PFSK-1 (cell line): ENCODE data around the gene KIF20A.

Experiments
- FOXP2 ChIP-seq: optimal IDR thresholded peaks from 2 replicates; pipeline ENCODE3; 2011; ENCODE audit warnings: borderline replicate concordance, control low read depth, inconsistent platforms; ENCODE audit not compliant: insufficient read depth; ENCODE audit errors: extremely low read length, extremely low read depth
- POLR2AphosphoS5 ChIP-seq: IDR thresholded peaks from 2 replicates; pipeline ENCODE4 v1.6.1; 2012; ENCODE audit warnings: low read depth, mild to moderate bottlenecking, control low read depth, low read length, moderate library complexity
- SIN3A ChIP-seq: IDR thresholded peaks from 2 replicates; pipeline ENCODE4 v1.6.1; 2012; ENCODE audit warnings: mild to moderate bottlenecking, low read length, moderate library complexity, borderline replicate concordance; ENCODE audit not compliant: insufficient read depth
- TAF1 ChIP-seq: IDR thresholded peaks from 2 replicates; pipeline ENCODE4 v1.6.1; 2012; ENCODE audit warnings: low read length, control low read depth, borderline replicate concordance; ENCODE audit not compliant: insufficient read depth
- TF ChIP-seq, protein P1 (sequence below), 2 experiments: IDR thresholded peaks; 2 replicates each; pipeline versions ENCODE4 v1.6.1 to v1.8.0; 2011 to 2012; ENCODE audit warnings: low read depth in 2 of 2, low read length in 2 of 2, control low read depth in 1 of 2, inconsistent platforms in 1 of 2, mild to moderate bottlenecking in 1 of 2, moderate library complexity in 1 of 2; ENCODE audit not compliant: insufficient read depth in 1 of 2

Gene KIF20A

DNA sequence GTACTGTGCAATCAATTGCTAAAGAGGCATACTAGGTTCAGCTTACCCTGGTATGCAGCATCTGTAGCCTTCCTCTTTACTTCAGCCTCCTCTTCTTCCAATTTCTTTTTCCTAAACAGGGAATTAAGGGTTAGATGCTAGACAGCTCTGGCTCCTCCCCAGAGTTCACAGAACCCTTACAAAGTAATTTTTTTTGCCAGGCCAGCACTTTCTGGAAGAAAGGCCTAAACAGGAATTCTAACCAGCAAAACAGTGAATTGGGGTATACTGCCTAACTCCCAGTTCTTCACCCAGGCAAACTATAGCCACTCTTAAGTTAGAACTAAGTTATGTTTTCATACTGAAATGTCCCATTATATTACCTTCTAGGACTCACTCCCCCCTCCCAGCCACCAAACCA, 8.6 kb upstream of the KIF20A start:
- TF ChIP-seq SIN3A (no peak), FOXP2 (no peak), POLR2AphosphoS5 (no peak), TAF1 (no peak)
- TF ChIP-seq, protein P1, sequence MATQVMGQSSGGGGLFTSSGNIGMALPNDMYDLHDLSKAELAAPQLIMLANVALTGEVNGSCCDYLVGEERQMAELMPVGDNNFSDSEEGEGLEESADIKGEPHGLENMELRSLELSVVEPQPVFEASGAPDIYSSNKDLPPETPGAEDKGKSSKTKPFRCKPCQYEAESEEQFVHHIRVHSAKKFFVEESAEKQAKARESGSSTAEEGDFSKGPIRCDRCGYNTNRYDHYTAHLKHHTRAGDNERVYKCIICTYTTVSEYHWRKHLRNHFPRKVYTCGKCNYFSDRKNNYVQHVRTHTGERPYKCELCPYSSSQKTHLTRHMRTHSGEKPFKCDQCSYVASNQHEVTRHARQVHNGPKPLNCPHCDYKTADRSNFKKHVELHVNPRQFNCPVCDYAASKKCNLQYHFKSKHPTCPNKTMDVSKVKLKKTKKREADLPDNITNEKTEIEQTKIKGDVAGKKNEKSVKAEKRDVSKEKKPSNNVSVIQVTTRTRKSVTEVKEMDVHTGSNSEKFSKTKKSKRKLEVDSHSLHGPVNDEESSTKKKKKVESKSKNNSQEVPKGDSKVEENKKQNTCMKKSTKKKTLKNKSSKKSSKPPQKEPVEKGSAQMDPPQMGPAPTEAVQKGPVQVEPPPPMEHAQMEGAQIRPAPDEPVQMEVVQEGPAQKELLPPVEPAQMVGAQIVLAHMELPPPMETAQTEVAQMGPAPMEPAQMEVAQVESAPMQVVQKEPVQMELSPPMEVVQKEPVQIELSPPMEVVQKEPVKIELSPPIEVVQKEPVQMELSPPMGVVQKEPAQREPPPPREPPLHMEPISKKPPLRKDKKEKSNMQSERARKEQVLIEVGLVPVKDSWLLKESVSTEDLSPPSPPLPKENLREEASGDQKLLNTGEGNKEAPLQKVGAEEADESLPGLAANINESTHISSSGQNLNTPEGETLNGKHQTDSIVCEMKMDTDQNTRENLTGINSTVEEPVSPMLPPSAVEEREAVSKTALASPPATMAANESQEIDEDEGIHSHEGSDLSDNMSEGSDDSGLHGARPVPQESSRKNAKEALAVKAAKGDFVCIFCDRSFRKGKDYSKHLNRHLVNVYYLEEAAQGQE (IDR thresholded peaks at IDR 0.05; ENCODE audit: insufficient read depth in 1 of 2, low read depth in 2 of 2, low read length in 2 of 2) = no peak

DNA sequence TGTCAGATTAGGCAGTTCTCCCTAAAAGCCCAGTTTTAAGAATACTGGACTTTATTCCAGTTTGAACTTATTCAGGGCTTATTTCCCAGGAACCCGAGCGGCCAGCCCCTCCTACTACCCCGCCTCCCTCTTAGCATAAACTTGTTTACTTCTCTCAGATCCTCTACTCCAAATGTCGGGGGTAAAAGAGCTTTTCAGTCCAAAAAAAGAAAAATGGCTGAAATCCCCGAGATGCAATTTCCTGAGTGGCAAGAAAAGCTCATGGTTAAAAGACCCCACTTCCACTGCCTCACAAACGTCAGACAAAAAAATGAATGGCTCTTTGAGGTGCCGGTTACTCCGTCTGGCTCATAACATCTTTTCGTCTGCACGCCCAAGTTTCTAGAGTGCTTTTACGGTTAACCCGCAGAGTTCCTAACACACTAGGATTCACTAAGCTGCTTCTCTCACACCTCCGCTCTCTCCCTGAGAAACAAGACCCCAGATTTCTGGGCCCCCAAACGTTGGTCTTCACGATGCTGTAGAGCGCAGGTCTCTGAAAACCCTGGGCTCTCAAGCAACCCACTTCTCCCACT, 884 bp upstream of the KIF20A start:
- TF ChIP-seq POLR2AphosphoS5 = no peak
- no peak for TF ChIP-seq FOXP2
- TF ChIP-seq, protein P1 (IDR thresholded peaks at IDR 0.05; ENCODE audit: insufficient read depth in 1 of 2, low read depth in 2 of 2, low read length in 2 of 2) = no peak
- TF ChIP-seq SIN3A = peak; percentile 80; the same call in 1 of the 2 replicates
- TF ChIP-seq TAF1 = no peak

DNA sequence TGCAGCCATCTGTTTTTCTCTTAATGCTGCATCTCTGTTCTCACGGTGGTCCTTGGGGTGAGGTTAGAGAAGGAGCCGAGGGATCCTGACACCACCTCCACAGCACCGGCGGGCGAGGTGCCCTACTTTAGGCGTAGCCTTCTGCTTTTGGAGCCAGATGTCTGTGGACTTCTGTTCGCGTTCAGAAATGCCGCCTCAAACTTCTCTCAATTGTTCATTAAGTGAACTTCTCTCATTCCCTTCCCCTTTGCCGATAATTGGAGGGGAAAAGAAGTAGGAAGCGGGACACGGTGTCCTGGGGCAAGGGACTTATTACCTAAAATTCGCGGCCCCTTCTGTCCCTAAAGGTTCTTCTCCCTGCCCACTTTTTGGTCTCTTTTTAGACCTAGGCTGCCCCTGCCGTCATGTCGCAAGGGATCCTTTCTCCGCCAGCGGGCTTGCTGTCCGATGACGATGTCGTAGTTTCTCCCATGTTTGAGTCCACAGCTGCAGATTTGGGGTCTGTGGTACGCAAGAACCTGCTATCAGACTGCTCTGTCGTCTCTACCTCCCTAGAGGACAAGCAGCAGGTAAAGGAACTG, 455 bp downstream of the KIF20A start:
- TF ChIP-seq, protein P1 (IDR thresholded peaks at IDR 0.05; ENCODE audit: insufficient read depth in 1 of 2, low read depth in 2 of 2, low read length in 2 of 2) = no peak

DNA sequence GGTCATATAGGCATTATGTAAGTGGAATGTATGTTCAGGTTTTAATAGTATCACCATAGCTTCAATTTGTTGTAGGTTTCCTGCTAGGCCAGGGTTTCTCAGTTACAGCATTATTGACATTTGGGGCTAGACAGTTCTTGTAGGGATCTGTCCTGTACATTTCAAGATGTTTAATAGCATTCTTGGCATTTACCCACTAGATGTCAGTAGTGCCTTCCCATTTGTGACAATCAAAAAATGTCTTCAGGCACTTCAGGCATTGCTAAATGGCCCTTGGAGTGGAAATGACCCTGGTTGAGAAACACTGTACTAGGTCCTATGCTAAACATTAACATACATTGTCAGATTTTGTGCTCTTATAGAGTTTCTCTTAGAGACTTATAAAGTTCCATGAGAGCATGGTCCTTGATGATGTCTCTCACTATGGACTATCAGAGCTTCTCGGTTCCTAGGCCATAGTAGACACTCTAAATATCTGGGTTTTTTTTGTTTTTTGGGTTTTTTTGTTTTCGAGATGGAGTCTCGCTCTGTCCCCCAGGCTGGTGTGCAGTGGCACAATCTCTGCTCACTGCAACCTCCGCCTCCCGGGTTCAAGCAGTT, 1.4 kb downstream of the KIF20A start:
- TF ChIP-seq TAF1 (no peak), POLR2AphosphoS5 (no peak), SIN3A (no peak), FOXP2 (no peak)
- TF ChIP-seq, protein P1 (IDR thresholded peaks at IDR 0.05; ENCODE audit: insufficient read depth in 1 of 2, low read depth in 2 of 2, low read length in 2 of 2) = no peak
